HG02938 (cell line): Measurements from ENCODE around the gene ATP2B1.

Source experiments
- ATAC-seq: cut with Tn5 transposase; IDR thresholded peaks from one replicate; pipeline ENCODE4 v1.9.1; 2021; ENCODE audit warnings: mild to moderate bottlenecking, moderate library complexity; ENCODE audit not compliant: unreplicated experiment

Gene ATP2B1

DNA sequence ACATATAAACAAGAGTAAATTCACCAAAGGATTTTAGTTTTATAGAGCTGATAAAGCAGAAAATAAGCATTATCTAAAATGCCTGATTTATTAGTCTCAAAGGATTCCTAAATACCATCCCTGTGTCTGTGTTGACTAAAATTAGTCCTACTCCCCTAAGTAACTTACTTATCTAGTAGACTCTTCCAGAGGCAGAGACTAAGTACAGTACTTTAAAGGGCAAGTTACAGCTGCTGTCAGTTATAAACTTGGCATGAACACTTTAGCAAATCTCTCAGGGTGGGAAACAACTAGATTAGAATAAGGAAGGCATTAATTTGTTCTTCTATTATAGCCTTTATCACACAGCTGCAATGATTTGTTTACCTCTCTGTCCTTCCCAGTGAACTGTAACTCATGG lies 46.0 kb downstream of the ATP2B1 start:
- no peak for ATAC-seq

DNA sequence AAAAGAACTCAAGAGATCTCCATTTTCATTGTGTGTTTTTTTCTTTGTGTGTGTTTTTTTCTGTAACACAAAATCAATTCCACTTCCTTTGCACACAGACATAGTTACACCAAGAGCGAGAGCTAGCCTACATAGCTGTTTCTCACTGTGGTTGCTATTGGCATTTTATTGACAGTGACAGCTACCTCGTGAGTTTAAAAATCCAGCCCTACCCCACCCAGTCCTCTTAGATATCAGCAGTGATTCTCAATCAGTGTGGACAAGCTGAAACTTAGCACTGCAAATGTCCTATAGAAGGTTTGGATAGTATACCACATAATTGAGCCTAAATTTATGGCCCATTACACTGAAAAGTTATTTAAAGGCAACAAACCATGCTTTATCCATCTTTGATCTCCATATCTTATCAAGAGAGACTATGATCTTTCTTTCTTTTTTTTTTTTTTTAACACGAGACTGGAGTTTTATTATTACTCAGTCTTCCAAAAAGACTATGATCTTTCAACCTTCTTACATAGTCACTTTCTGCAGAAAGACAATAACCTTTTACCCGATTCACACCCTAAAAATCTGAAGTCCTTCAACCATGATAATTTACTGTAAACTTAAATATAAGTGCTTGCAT lies 46.8 kb downstream of the ATP2B1 start:
- peak; percentile 30 for ATAC-seq

DNA sequence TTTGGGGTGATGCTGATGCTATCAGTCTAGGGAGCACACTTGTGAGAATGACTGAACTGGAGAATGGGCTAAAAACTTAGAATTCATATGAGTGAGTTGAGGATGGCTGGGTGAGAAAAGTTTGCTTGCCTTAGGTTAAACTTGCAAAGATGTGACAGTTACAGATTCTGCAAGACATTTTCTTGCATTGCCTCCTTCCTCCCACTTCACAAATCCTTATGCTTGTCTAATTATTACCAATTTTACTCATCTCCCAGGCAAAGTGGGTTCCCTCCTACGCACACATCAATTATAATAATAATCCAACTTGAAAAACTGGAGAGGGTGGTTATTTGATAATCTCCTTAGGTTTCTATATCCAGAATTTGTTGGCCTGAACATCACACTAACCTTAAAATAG lies 50.9 kb downstream of the ATP2B1 start:
- ATAC-seq, result no peak

DNA sequence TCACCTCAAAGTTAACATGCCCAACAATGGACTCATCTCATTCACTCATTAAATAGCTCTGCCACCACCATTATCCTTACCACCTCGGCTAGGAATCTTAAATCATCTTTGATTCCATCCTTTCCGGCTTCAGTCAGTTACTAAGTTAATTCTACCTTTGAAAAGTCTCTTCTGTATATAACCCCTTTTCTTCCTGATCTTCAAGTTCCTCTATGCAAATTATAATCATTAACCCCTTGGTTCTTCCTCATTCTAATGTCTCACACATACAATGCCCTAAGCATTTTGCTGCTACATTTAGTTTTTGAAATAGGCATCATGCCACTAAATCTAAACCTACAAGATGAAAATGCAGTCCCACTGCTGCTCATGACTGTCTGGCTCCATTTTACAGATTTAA lies 51.6 kb downstream of the ATP2B1 start:
- no peak for ATAC-seq

DNA sequence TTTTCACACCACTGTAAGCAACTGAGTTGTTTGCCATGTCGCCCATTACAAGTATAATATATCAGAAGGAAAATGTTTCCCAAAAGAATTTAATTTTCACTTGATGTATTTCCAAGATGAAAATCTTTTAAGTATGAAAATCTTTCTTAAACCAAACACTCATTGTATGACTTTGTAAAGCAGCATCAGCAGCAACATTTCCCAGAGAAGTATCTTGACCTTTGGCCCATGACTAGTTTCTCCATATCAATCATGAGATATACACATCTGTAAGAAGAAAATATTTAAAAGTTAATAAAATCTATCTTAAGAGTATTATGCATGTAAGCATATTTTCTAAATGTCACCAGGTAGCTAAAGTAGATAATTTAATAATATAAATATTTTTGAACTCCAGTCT lies 52.8 kb downstream of the ATP2B1 start:
- no peak for ATAC-seq

DNA sequence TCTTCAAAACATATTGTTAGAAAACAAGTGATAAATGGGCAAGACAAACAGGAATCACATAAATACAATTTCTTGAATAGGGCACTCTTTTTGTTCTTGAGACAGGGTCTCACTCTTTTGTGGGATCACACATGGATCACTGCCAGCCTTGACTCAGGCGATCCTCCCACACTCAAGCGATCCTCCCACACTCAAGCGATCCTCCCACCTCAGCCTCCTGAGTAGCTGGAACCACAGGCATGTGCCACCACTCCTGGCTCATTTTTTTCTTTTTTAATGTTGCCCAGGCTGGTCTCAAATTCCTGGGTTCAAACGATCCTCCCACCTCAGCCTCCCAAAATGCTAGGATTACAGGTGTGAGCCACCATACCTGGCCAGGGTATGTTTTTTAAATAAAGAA lies 57.4 kb downstream of the ATP2B1 start:
- no peak for ATAC-seq

DNA sequence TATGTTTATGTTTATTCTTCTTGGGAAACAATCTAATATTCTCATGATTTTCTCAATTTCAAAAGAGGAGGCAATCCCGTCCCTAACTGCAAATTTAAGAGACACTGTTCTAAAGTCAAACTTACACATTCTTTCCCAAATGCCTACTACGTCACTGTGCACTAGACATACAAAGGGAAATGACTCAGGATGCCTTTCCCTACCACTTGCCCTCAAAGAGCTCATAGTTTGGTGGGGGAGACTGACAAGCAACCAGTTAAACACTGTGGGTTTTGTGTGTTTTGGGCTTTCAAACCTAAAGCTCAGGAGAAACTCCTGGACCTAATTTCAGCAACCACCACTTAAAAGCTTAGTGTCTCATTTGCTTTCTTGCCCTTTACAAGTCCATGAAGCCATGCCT lies 58.4 kb downstream of the ATP2B1 start:
- no peak for ATAC-seq

DNA sequence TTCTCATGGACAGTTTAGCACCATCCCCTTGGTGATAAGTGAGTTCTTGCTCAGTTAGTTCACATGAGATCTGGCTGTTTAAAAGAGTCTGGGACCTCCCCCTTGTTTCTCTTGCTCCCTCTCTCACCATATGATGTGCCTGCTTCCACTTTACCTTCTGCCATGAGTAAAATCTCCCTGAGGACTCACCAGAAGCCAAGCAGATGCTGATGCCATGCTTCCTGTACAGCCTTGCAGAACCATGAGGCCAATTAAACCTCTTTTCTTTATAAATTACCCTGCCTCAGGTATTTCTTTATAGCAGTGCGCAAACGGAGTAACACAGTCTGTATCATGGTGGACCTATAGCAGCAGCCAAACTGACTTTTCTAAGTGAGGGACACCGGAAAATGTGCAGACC lies 58.8 kb downstream of the ATP2B1 start:
- ATAC-seq, result no peak

DNA sequence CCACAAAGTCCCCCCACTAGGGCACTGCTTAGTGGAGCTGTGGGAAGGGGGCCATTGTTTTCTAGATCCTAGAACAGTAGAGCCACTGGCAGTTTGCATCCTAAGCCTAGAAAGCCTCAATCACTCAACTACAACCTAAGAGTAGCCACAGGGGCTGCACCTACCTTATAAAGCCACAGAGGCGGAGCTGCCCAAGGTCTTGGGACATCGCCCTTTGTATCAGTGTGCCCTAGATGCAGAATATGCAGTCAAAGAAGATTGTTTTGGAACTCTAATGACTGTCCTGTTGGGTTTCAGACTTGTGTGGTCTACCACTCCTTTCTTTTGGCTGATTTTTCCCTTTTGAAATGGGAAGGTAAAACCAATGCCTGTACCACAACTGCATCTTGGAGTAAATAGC lies 59.5 kb downstream of the ATP2B1 start:
- no peak for ATAC-seq

DNA sequence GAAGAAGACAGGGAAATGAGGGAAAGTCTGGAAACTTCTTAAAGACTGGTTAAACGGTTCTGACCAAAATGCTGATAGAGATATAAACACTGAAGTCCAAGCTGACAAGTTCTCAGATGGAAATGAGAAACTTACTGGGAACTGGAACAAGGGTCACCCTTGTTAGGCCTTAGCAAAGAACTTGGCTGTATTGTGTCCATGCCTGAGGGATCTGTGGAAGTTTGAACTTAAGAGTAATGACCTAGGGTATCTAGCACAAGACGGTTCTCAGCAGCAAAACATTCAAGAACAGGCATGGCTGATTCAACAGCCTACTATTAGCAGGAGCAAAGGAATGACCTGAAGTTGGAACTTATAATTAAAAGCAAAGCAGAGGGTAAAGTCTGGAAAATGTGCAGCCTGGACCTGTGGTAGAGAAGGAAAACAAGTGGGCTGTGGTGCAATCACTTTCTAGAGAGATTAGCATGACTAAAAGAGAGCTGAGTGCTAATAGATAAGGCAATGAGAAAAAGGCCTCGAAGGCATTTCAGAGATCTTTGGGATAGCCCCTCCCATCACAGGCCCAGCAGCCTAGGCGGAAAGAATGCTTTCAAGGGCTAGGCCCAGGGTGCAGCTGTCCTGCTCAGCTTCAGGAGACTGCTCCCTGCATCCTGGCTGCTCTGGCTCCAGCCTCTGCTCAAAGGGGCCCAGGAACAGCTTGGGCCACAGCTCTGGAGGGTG lies 60.3 kb downstream of the ATP2B1 start:
- ATAC-seq, result no peak

DNA sequence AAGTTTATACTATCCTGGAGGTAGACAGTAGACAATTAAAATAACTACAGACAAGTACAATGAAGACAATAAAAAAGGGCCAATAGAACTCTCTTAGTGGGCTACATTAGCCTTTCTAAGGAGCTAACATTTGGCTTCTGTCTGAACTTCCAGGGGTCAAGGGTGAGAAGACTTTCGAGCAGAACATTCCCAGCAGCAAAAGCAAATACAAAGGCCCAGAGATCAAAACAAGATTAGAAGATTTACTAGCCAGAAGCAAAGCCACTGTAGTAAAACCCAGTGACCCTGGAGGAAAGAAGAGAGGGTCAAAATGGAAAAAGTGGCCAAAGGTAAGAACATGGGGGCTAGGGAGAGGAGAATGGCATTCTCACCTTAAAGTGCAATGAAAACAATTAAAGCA lies 63.2 kb downstream of the ATP2B1 start:
- no peak for ATAC-seq

DNA sequence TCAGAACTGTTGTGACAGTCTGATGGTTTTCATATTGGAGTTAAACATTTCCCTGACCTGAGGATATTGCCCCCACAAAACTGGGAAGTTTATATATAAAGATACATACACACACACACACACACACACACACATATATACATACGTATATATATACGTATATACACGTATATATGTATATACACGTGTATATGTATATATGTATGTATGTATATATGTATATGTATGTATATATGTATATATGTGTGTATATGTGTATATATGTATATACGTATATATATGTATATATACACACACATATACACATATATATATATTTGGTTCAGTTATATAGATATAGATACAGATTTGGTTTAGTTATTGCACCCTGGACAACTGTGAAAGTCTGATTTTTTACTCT lies 65.7 kb downstream of the ATP2B1 start:
- ATAC-seq, result no peak

DNA sequence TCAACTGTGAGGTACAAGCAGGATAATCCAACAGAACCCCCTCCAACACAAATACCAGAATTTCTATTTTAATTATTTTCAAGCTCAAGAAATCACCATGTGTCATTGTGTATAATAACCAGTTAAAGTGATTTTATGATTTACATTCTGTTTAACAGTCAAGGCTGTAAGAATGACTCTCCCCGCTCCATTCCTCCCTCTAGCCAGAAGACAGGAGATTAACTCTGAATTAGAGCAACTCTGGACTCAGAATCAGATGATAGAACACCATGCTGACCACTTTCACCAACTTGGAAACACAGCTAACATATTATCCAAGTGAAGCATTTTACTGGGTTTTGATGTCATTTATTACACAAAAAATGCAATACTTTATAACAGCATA lies 71.9 kb downstream of the ATP2B1 start:
- no peak for ATAC-seq

DNA sequence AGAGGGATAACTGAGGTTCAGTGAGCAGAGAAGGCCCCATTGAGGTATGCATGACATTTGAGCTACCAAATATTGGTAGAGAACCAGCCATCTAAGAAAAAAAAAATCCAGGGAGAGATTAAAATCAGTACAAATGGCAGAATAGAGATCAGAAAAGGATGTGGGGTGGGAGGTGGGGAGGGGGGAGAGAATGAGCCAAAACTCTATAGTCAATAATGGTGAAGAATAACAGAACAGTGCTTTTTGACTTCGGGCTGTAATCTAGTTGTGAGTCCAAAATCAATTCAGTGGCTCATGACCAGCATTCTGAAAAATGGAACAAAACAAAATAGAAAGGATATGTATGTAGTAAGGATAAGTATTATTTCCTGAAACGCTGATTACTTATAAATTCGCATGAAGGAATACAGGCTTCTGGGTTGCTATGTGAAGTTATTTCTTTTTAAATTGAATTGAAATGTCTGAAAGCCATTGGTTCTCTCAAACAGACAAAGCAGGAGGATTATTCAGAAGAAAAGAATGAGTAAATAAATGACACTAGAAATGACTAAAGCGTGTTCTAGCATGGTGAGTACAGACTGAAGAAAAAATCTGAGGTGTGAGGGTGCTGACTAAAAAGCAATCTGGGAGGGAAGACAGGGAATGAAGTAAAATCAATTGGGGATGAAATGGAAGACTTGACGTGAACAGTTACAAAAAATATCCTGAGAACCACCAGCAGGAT lies 72.4 kb downstream of the ATP2B1 start:
- no peak for ATAC-seq

DNA sequence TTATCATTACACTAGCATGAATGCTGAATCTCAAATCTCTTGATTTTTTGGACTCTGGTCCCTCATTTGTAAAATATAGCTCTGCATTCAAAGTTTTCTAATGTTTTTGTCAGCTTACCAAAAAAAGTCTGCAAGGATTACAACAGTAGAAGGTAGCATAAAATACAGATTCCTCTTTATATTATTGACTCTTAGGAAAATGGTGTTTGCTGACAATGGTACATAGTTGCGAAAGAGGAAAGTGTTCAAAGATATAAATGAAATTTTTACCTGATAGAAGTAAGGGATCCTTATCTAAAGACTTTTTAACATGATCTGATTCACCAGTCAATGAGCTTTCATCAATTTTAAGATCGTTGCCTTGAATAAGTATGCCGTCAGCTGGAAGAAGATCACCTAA lies 74.1 kb downstream of the ATP2B1 start:
- ATAC-seq, result no peak

DNA sequence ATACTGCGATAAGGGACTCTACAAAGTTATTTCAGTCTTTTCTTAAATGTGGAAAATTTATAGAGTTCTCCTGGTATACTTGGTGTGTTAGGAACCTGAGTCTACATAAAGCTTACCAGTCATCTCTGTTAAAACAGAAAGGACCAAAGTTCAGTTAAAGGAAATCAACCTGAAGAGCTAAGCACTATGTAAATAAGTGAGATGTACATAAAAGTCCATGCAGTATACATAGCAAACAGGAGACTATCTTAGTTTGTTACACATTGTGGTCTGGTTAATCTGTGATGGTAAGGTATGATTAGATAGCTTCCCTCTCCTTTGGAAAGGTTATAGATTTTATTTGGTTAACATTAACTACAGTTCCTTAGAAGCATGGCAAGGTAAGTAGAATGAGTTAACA lies 75.9 kb downstream of the ATP2B1 start:
- no peak for ATAC-seq

DNA sequence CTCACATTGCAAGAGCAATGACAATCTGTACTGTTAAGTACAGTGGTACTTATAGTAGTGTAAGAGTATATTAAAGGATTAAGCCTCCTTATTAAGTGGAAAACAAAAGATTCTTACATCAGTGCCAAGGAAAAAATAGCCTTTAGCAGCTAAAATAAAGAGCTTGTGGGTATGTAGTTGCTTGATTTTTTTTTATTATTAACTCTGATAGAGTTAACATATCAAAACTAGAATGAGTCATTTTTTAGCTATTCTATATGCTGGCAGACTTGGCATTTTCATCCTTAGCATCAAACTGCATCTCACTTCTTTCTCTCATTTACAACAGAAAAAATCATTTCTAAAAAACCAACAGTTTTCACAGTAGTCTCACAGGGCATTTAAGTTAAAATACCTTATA lies 86.5 kb downstream of the ATP2B1 start:
- no peak for ATAC-seq

DNA sequence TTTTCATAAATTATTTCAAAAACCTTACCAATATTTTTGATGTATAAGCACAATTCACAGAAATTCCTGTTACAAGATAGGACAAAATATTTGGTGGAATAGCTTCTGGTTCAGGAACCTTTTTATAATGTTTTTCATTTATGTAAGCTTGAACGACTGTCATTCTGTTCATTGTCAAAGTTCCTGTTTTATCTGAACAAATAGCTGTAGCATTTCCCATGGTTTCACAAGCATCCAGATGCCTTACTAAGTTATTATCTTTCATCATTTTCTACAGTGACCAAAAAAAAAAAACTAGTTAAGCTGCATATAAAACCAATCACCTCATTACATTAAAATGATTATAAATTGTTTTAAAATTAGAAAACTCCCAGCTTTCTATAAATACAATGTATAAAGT lies 87.1 kb downstream of the ATP2B1 start:
- ATAC-seq, result no peak

DNA sequence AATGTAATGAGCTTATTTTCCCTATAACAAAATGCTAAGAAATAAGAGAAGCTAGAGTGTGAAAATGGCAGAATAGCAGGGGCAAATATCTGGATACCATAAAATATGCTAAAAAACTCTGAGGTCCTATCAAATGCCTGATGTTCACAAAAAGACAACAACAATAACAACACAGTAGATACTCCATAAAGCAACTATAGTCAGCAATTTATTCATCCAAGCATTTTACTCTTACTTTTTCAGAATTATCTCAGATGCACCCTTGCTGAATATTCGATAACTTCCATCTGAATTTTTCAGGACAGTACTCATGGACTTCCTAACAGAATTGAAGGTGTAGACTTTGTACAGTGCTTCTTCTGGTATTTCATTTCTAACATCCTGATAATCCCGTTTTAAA lies 88.9 kb downstream of the ATP2B1 start:
- no peak for ATAC-seq

DNA sequence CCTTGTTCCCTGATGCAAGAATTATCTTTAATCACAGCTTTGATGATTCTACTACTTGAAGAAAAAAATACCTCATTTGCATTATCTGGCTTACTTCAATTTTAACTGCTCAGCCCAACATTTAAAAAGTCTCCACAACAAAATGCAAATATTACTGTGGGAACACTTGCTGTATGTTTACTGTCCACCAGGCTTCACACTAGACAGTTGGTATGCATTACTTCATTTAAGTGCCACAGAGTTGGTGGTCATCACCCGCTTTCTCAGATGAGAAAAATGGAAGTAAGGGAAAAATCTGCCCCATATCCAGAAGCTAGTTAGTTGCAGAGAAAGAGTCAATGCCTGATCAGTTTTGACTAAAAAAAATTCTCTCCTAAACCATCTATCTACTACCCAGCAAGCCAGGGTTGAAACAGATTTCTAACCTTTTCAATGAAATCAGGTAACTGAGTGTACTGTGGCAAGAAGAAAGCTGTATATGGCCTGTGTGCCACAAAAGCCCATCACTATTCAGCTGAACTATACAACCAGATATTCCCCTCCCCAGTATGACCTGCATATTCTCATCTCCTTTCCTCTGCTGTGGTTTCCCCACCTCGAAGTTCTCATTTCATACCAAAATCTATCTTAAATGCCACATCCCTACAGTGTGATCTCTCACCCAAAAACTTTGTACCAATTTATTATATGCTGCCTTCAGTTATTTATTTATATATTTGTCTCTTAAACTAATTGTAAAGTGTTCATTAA lies 90.3 kb downstream of the ATP2B1 start:
- peak; percentile 54 for ATAC-seq

DNA sequence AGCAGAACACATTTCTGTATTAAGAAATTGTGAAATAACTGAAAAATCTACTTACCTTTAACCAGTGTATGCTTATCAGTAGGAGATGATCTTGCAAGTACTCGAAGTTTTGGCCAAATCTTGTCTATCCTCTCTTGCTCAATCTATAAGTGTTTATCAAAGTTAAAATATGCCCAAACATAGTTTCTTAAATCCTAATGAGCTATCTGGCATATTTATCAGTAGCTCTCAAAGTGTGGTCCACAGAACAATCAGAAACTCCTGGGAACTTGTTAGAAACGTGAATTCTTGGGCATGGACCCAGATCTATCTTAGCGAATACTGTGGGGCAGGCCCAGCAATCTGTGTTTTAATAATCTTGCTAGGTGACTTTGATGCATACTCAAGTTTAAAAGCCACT lies 98.3 kb downstream of the ATP2B1 start:
- no peak for ATAC-seq

DNA sequence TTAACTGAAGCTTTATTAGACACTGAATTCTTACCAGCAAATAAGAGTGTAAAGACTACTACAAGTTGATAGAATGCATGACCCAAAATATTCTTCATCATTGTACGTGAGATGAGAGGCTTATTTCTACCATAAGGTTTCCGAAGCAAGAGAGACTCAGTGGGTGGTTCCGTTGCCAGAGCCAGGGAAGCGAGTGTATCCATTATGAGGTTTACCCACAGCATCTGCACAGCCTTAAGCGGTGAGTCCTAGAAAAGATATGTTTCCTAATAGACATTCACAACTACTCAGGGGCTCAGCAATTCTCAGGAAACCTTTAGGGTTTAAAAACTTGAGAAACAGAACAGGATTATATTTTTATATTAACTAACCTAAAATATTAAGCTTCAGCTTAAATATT lies 105.0 kb downstream of the ATP2B1 start:
- no peak for ATAC-seq
